HepG2 (cell line): ENCODE results near the gene IQGAP2. TPM values are rescaled to one million over a fixed set of nuclear protein-coding genes. Genes with fewer than 3 reads are reported as not detected.

Source experiments
- ATAC-seq: fragments of 200-7000 bp; cut with Tn5 transposase; 3 replicates; pipeline ENCODE4 v1.9.1; 2020; ENCODE audit warnings: mild to moderate bottlenecking, moderate library complexity
- BruUV-seq: library from RNA; stranded (reverse); fragments of 400-500 nt; replicated peaks from 2 replicates; lab custom pipeline; 2021; lab: Mats Ljungman, UMichigan
- CTCF ChIA-PET: fragments of 300-600 bp; formaldehyde crosslinking; extraction: SDS; loops from one replicate; lab custom pipeline; 2021; ENCODE audit warnings: low total read pairs, inconsistent platforms, low intra/inter-chr PET ratio; lab: Yijun Ruan, JAX
- POLR2A ChIA-PET: fragments of 350-600 bp; sonication (Branson Sonifier 250); formaldehyde crosslinking; loops from one replicate; lab custom pipeline; 2020; ENCODE audit warnings: antibody characterized with exemption, inconsistent platforms; lab: Yijun Ruan, JAX
- DNase-seq: peaks from one replicate; pipeline ENCODE4 v3.0.0-alpha.2; 2015; ENCODE audit warnings: low spot score
- FAIRE-seq: peaks from 3 replicates; lab custom pipeline; 2011; peaks lifted over from hg19 to GRCh38; lab: Jason Lieb, UNC
- H2AFZ ChIP-seq: one replicate; pipeline ENCODE4 v1.6.1; 2011; ENCODE audit warnings: low read length, inconsistent platforms
- H3K27ac ChIP-seq: fragments of 300-600 bp; 3 replicates; pipeline ENCODE4 v1.8.0; 2011; ENCODE audit warnings: mixed run types, mild to moderate bottlenecking, mixed read lengths, low read length, inconsistent platforms; ENCODE audit not compliant: insufficient read depth; ENCODE audit errors: extremely low read length
- H3K27me3 ChIP-seq, 2 experiments: fragments of 200-600 bp in 1 of 2; 2 replicates in 1 of 2; 3 replicates in 1 of 2; pipeline versions ENCODE4 v1.6.0 to v1.8.0; 2011; ENCODE audit warnings: low read length in 2 of 2, mild to moderate bottlenecking in 2 of 2, moderate library complexity in 2 of 2, inconsistent platforms in 1 of 2; ENCODE audit not compliant: insufficient read depth in 2 of 2, control insufficient read depth in 1 of 2
- H3K36me3 ChIP-seq, 2 experiments: fragments of 200-600 bp in 1 of 2; replicated peaks in 1 of 2; 2 replicates in 1 of 2; 3 replicates in 1 of 2; pipeline versions ENCODE4 v1.5.1 to v1.8.0; 2011; ENCODE audit warnings: low read length in 2 of 2, inconsistent platforms in 1 of 2; ENCODE audit not compliant: insufficient read depth in 2 of 2, control insufficient read depth in 1 of 2
- H3K4me1 ChIP-seq: 2 replicates; pipeline ENCODE4 v1.5.1; 2012; ENCODE audit warnings: low read length, inconsistent platforms; ENCODE audit not compliant: insufficient read depth
- H3K4me2 ChIP-seq: 2 replicates; pipeline ENCODE4 v1.6.0; 2011; ENCODE audit warnings: low read depth, low read length, inconsistent platforms
- H3K4me3 ChIP-seq, 3 experiments: fragments of 200-600 bp in 1 of 3; sonication (generic), shearing (Covaris generic) in 1 of 3; replicated peaks in 1 of 3; 2 replicates each; pipeline ENCODE4 v1.5.1; 2011 to 2016; ENCODE audit warnings: low read length in 3 of 3, inconsistent platforms in 2 of 3, low read depth in 2 of 3, mild to moderate bottlenecking in 2 of 3, control low read depth in 1 of 3, mixed read lengths in 1 of 3; ENCODE audit not compliant: insufficient read depth in 1 of 3
- H3K79me2 ChIP-seq: one replicate; pipeline ENCODE4 v1.6.1; 2011; ENCODE audit warnings: low read length, inconsistent platforms; ENCODE audit not compliant: insufficient read depth
- H3K9ac ChIP-seq: 2 replicates; pipeline ENCODE4 v1.6.0; 2011; ENCODE audit warnings: mild to moderate bottlenecking, low read depth, low read length, inconsistent platforms; ENCODE audit not compliant: insufficient read depth
- H3K9me3 ChIP-seq: 2 replicates; pipeline ENCODE4 v1.5.1; 2012; ENCODE audit warnings: mild to moderate bottlenecking, low read length
- H4K20me1 ChIP-seq: 2 replicates; pipeline ENCODE4 v1.6.0; 2011; ENCODE audit warnings: inconsistent platforms, mild to moderate bottlenecking, low read length, moderate library complexity; ENCODE audit not compliant: insufficient read depth
- IRF9 ChIP-seq: sonication (generic); formaldehyde crosslinking; IDR thresholded peaks from 2 replicates; pipeline ENCODE4 v1.8.0; 2022; ENCODE audit warnings: missing genetic modification reagents, mild to moderate bottlenecking, borderline replicate concordance
- PATZ1 ChIP-seq: sonication (generic); formaldehyde crosslinking; IDR thresholded peaks from 2 replicates; pipeline ENCODE4 v1.4.0; 2020; ENCODE audit warnings: missing genetic modification reagents
- ZNF143 ChIP-seq: sonication (generic); formaldehyde crosslinking; IDR thresholded peaks from 2 replicates; pipeline ENCODE4 v1.4.0; 2020; ENCODE audit warnings: missing genetic modification reagents
- WGBS: methylation state at CpG from one replicate; pipeline ENCODE4 v1.1.6; 2017; ENCODE audit warnings: low lambda C conversion rate; 5-methylcytosine and 5-hydroxymethylcytosine counted together
- in situ Hi-C: cut with HindIII; loops from 2 replicates; pipeline ENCODE4 v1.10.0; 2017; ENCODE audit warnings: low pct_unique_long_range_greater_than_20kb; ENCODE audit not compliant: extremely low pct_ligation_motif_present
- intact Hi-C: fragments of 100-400 bp; cut with micrococcal nuclease; formaldehyde crosslinking; loops from one replicate; pipeline ENCODE4 v1.10.0; 2022; ENCODE audit not compliant: unreplicated experiment
- polyA plus RNA-seq, 8 experiments: library from polyadenylated mRNA; depleted of rRNA in 3 of 8; stranded (reverse) in 7 of 8; unstranded in 1 of 8; fragments of >200 nt; fragmentation: Illumina TruSeq in 4 of 8; extraction: Trizol in 4 of 8; gene quantifications; 2 replicates each; pipeline versions ENCODE4 v1.2.1 to v1.2.3, GENCODE V29; 2011 to 2016; ENCODE audit warnings: low read depth in 4 of 8, missing spikeins in 1 of 8, mixed read lengths in 1 of 8; ENCODE audit not compliant: insufficient read depth in 1 of 8
- total RNA-seq, 5 experiments: library from RNA; depleted of rRNA; stranded (reverse); fragments of >200 nt; fragmentation: Illumina TruSeq; extraction: Trizol; gene quantifications; 2 replicates each; pipeline ENCODE4 v1.2.3, GENCODE V29; 2016; ENCODE audit warnings: low read depth in 1 of 5

The IQGAP2 gene
- total and polyA plus RNA-seq, 2 of the 13 experiments (the other 11 are each of a cell fraction or from before 2014, with no cell fraction given), result 35.2 to 83.3 TPM

GRCh38 chr5:76504901-76505564 is 101.9 kb downstream of the IQGAP2 start:
- FAIRE-seq, result no peak

More at GRCh38 chr5:76504901-76505564, 101.9 kb downstream of the IQGAP2 start:
- no peak for DNase-seq
- peak; percentile 44 for ATAC-seq
- POLR2A ChIA-PET, result no interaction called here
- in situ Hi-C loops, result no loop called here
- peaks cover 5% of the 10 kb centered on the region; the same call in 1 of the 2 replicates for H4K20me1 ChIP-seq
- WGBS, result 79% methylated on average over 4 of the region's 4 CpGs
- H3K4me1 ChIP-seq, result peaks cover 28% of the 10 kb centered on the region
- peaks cover 16% of the 10 kb centered on the region for H3K79me2 ChIP-seq
- CTCF ChIA-PET, result no interaction called here
- no peak overlapping the region for H3K27ac ChIP-seq
- intact Hi-C loops, result no loop called here
- H2AFZ ChIP-seq, result no peak overlapping the region
- no peaks in the 10 kb centered on the region for H3K36me3 ChIP-seq
- TF ChIP-seq ZNF143 (CRISPR knock-in tag), result no peak
- 0 out of 2 replicates have a peak, but pooled peaks have one; percentile 24 for TF ChIP-seq PATZ1
- no peak for TF ChIP-seq IRF9 (CRISPR knock-in tag)
- no peak overlapping the region for H3K4me2 ChIP-seq
- H3K9me3 ChIP-seq, result no peaks in the 10 kb centered on the region
- no peaks in the 10 kb centered on the region; a peak in 1 of 5 replicates for H3K27me3 ChIP-seq
- H3K9ac ChIP-seq, result no peak overlapping the region
- H3K4me3 ChIP-seq, result no peak overlapping the region
- BruUV-seq, result no TSS peak
